Hippocampal formation (tissue), 2 donors: ENCODE measurements around the gene CDCP1.
A peak's percentile ranks its signal among the peaks of the same experiment; 100 is the strongest.
"Not testable (repeated sequence)": the region's sequence is repeated elsewhere in the genome, so short reads cannot be mapped to it uniquely, and the experiment has no call there.

ENCODE experiments used
- DNase-seq, 2 donors: peaks; one replicate each; lab custom pipeline; 2025; lab: John Stamatoyannopoulos, UW

Gene CDCP1

GRCh38 chr3:45084361-45084760 is 61.8 kb downstream of the CDCP1 start:
- DNase-seq, result no peak

DNA sequence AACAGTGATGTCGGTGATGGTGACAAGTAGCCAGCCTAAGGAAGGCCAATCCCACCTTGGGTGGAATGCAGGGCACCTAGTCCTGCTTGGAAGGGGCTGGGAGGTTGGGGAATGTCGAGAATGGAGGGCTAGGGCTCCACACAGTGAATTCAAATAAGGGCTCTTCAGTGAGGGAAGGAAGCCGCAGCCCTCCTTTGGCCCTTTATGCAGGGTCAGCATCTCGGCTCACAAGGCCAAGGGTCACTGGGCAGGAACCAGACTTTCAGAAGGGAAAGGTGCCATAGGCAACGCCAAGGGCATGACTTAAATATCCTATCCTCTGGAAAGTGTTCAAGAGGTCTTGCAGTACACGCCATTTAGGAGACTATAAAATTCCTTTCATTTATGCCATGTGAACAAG is 63.2 kb downstream of the CDCP1 start:
- DNase-seq, result no peak

DNA sequence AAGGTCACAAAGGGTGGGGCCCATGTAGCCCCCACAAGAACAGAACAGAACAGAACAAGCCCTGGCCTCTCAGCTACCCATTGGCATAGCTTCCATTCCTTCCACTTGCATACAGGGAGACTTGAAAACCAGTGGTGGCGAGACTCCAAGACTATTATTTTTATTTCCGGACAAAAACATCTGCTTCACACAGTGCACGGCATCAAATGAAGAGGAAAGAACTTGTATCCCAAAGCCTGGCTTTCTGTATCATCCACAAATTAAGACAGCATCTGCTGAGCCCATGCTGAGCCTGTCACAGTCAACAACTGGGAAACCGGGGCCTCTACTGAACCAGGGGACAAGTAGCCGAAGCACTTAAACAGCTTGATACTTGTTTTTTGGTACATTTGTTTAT is 64.0 kb downstream of the CDCP1 start:
- no peak for DNase-seq

DNA sequence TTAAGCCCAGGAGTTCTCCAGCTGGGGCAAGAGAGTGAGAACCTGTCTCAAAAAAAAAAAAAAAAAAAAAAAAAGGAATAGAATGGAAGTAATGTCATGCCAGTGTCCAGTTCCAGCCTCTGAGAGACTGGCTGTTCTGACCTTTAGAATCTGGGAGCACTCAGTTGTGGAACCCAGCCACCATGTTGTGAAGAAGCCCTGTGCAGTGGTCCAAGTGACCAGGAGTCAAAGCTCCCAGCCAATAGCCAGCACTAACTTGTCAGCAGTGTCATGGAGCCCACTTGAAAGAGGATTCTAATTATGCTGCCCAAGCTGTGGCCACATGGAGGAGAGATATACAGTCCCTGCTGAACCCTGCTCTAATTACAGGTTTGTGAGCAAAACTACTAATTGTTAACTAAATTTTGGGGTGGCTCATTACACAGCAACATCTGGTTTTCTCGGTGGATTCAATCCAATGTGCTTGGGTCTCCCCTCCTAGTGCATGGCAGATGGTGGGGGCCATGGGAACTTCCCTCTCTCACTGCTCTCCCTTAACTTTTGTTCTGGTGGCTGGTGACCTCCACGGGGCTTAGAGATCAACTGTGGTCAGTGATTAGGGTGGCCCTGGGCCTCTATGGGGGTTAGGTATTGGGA is 64.6 kb downstream of the CDCP1 start:
- no peak for DNase-seq

DNA sequence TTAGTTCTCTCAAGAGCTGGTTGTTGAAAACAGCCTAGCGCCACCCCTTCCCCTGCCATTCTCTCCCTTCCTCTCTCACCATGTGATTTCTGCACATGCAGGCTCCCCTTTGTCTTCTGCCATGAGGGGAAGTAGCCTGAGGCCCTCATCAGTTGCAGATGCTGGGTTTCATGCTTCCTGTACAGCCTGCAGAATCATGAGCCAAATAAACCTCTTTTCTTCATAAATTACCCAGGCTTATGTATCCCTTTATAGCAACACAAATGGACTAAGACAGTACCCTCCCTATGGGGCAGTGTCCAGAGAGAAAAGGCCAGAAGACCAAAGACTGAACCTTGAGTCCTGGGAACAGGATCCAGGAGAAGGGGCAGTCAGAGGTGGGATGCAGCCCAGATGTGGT is 65.4 kb downstream of the CDCP1 start:
- DNase-seq, result no peak

- no peak for DNase-seq
Observed at GRCh38 chr3:45079715-45080114, 66.5 kb downstream of the CDCP1 start.

DNA sequence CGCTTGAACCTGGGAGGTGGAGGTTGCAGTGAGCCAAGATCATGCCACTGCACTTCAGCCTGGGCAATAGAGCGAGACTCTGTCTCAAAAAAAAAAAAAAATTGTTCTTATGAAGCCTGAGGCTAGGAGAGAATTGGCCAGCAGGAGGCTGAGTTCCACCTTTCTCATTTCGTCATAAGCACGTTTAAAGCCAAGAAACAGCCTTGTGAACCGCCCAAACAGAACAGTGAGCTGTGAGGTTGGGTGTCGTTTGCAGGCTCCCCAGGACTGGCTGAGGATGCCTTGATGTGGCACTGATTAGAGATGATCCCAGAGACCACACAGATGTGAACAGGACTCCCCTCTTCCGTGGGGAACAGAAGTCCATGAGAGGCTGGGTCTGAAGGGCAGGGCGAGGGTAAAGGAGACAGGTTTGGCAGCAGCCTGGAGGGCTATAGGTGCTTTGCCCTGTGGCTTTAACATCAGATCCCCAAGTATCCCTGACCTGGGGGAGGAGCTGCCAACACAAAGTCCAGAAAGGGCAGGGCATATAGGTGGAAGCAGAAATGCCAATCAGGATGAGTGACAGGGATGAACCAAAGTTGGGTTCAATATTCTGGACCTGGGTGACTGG is 67.2 kb downstream of the CDCP1 start:
- no peak for DNase-seq

- not testable (repeated sequence) for DNase-seq
Observed at GRCh38 chr3:45078256-45078655, 67.9 kb downstream of the CDCP1 start.

DNA sequence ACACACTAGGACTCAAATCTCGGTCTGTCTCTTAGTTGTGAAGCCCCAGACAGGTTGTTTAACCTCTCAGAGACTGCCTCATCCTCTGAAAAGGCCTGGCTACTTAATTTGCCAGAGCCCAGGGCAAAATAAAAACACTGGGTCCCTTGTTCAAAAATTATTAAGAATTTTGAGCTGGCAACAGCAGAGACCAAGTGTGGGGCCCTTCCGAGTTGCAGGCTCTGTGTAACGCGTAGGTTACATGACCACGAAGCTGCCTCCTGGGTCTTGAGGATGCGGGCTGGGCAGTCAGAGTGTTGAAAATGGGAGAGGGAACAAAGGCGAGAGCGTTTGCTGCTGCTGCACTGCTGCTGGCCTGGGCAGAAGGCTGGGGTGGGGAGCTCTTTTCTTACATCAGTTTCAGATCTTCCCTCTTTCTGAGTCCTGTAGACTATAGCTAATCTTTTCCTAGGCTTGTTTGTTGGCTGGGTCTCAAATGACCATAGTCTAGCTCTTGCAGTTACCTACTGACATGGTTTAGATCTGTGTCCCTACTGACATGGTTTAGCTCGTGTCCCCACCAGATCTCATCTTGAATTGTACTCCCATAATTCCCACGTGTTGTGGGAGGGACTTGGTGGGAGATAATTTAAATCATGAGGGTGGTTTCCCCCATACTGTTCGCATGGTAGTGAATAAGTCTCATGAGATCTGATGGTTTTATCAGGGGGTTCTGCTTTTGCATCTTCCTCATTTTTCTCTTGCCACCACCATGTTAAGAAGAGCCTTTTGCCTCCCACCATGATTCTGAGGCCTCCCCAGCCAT is 70.2 kb downstream of the CDCP1 start:
- DNase-seq, result no peak

DNA sequence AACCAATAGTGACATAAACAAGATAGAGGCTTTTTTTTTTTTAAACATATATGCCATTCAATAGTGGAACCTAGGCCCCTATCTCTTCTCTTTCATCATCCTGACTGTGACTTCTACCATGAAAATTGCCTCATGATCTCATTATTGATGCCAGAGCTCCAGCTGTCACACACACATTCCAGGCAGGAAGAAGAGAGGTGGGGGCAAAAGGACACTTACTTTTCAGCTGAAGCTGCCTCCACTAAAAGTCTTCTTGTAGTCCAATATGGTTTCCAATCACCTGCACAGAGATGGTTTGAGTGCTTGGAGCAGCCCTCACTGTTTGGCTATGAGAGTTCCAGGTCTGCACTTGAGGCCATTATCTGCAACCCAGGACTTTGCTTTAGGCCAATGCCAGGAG is 75.1 kb downstream of the CDCP1 start:
- no peak for DNase-seq

DNA sequence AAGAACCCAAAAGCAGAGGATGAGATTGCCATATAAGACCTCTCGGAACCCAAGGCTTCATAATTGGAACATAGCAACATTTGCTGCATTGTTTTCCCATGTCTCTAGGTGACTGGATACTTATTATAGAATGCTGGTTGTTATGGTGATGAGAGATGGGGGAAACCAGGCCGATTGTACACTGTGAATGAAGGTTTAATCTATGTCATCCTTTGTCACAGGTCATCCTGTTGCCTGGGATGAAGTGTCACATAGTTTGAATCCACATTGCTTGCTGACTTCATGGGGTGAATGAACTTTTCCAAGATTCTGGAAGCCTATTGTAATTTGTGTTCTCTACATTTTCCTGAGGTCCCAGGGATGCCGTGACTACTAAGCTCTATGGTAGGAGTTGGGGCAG is 78.2 kb downstream of the CDCP1 start:
- DNase-seq, result no peak

DNA sequence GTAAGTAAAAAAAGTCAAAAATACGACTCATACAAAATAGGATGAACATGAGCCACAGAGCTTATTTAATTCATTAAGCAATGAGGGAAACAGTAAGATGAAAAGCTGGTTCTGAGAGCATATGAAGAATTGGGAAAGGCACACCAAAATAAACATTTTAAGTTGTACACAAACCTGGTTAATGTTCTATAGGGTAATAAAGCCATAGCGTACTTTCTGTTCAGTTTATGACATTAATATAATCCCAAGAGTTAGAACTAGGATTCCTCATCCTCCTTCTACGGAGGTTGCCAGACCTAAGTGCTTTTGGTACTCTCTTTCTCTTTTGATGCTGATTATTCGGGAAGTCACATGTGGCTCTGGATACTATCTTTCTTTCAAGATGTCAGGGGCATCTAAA is 78.7 kb downstream of the CDCP1 start:
- DNase-seq, result no peak

DNA sequence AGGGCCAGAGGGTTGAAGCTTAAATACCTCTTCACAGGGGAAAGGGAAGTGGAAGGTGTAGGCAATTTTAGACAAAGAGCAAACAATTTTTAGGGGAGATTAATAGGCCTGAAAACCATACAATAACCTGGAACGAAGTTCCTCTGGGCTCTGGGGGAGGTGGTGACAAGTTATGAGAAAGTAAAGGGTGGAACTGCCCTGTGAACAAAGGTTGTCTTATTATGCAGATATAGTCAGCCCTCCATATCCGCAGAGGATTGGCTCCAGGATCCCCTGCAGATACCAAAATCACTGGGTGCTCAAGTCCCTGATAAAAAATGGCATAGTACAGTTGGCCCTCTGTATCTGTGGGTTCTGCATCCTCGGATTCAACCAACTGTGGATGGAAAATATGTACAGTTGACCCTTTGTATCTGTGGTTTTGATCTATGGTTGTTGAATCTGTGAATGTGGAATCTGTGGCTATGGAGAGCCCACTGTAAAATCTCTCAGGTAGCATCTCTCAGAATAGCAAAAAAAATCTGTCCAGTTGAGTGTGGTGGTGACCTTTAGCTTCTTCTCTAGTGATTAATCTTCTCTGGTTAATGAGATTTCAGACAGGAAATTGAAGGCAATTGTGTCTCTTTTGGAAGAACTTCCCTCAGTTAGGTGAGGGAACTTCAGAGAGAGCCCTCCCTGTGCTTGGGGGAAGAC is 79.9 kb downstream of the CDCP1 start:
- no peak for DNase-seq

GRCh38 chr3:45065373-45065720 is 80.8 kb downstream of the CDCP1 start:
- no peak for DNase-seq

GRCh38 chr3:45064512-45065372 is 81.4 kb downstream of the CDCP1 start:
- DNase-seq, result no peak

GRCh38 chr3:45062697-45063070 is 83.5 kb downstream of the CDCP1 start:
- no peak for DNase-seq

DNA sequence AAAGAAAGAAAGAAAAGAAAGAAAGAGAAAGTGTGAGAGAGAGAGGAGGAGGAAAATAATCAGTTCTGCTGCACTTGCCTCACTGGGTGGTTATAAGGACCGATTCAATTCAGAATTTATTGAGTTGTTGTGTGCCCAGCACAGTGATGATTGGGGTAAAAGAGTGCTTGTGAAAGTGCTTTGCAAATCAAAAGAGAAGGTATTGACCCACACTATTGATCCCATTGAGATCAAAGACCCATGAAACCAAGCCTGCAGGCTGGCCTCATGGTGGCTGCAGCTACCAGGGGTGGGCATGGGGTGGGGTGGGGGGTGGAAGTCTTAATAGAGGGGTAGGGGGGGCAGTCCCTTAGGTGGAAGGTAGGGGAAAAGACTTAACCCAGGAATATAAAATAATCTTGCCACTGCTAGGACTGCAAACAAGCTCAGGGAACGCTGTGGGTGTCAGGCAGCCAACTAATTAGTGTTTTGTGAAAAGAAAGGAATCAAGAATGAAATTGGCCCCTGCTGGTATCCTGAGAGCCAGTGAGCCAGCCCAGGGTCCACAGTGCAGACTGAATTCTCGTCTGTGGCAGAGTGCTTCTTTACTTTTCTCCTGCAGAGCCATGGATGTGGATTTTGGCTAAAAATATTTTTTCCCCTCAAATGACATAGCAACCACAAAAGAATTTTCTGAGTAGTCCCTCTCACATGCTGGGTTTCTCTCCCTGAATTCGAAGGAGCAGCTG is 85.8 kb downstream of the CDCP1 start:
- no peak for DNase-seq

GRCh38 chr3:45059132-45059531 is 87.0 kb downstream of the CDCP1 start:
- no peak for DNase-seq

DNA sequence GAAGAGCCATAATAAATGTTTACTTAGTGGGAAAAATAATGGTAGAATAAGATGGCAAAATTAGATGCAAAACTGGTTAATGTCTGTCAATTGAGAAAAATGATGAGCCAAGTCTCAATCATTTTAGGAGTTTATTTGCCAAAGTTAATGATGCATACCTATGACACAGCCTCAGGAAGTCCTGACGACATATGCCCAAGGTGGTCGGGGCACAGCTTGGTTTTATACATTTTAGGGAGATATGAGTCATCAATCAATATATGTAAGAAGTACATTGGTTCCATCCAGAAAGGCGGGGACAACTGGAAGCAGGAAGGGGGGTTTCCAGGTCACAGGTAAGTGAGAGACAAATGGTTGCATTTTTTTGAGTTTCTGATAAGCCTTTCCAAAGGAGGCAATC is 88.6 kb downstream of the CDCP1 start:
- no peak for DNase-seq

DNA sequence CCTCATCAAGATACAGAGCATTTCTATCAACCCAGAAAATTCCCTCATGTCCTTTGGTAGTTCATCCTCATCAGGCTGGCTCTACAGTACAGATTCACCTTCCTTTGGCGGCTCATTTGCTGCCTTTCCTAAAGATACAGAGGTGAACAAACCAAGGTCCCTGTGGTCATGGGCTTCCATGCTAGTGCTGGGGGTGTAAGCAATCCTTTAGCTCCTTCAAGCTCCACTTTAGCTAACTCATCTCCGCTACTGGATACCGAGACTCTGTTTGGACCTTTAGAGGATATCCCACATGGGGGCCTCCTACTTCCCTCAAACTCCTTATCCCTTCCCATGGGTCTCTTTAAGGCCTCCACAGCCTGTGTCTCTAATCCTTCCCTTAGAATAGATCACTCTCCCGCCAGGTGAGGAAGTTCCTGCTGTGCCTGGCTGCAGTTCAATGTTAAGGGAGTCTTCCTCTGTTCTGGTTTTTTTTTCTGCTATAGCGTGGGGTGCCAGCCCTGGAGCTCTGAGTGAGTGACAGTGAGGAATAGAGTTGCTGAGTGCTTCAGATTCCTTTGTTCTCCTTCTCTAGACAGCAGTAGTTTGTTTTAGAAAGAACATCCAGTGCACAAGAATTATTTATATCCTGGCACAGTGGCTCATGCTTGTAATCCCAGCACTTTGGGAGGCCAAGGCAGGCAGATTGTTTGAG is 89.4 kb downstream of the CDCP1 start:
- peak in 1 of 2 donors; percentile 30 for DNase-seq
